OCI-LY1 (cell line): ENCODE results near the gene ZNF3.

ENCODE experiments used
- H2AFZ ChIP-seq: fragments of 200-600 bp; sonication (generic), shearing (Covaris generic); 2 replicates; pipeline ENCODE4 v1.6.0; 2014; ENCODE audit warnings: antibody characterized with exemption, mild to moderate bottlenecking, low read length
- H3F3A ChIP-seq: fragments of 200-600 bp; sonication (generic), shearing (Covaris generic); 2 replicates; pipeline ENCODE4 v1.6.0; 2014; ENCODE audit warnings: mild to moderate bottlenecking, antibody characterized with exemption, low read length, moderate library complexity; ENCODE audit not compliant: insufficient read depth
- H3K27ac ChIP-seq: fragments of 200-600 bp; sonication (generic); 2 replicates; pipeline ENCODE4 v1.5.1; 2014; ENCODE audit warnings: low read length, mixed run types, mild to moderate bottlenecking, low read depth; ENCODE audit not compliant: poor library complexity, severe bottlenecking
- H3K27me3 ChIP-seq: fragments of 200-600 bp; sonication (generic); 2 replicates; pipeline ENCODE4 v1.6.0; 2014; ENCODE audit warnings: antibody characterized with exemption, mild to moderate bottlenecking, low read length, moderate library complexity; ENCODE audit not compliant: insufficient read depth
- H3K36me3 ChIP-seq: fragments of 200-600 bp; sonication (generic); 2 replicates; pipeline ENCODE4 v1.6.1; 2014; ENCODE audit warnings: mild to moderate bottlenecking, antibody characterized with exemption, low read length, moderate library complexity, mixed read lengths; ENCODE audit not compliant: insufficient read depth
- H3K4me1 ChIP-seq: fragments of 200-600 bp; sonication (generic); 2 replicates; pipeline ENCODE4 v1.5.1; 2014; ENCODE audit warnings: mild to moderate bottlenecking, low read length, moderate library complexity; ENCODE audit not compliant: insufficient read depth, severe bottlenecking
- H3K4me2 ChIP-seq: fragments of 200-600 bp; sonication (generic), shearing (Covaris generic); 2 replicates; pipeline ENCODE4 v1.6.1; 2014; ENCODE audit warnings: low read length
- H3K4me3 ChIP-seq: fragments of 200-600 bp; sonication (generic); 2 replicates; pipeline ENCODE4 v1.5.1; 2014; ENCODE audit warnings: low read length, low read depth, mild to moderate bottlenecking, mixed read lengths; ENCODE audit not compliant: poor library complexity, severe bottlenecking
- H3K79me2 ChIP-seq: fragments of 200-600 bp; shearing (Covaris generic); 2 replicates; pipeline ENCODE4 v1.6.1; 2016; ENCODE audit warnings: mixed run types, low read length, mixed read lengths; ENCODE audit not compliant: insufficient read depth
- H3K9ac ChIP-seq: fragments of 200-600 bp; sonication (generic), shearing (Covaris generic); 2 replicates; pipeline ENCODE4 v1.6.1; 2014; ENCODE audit warnings: mild to moderate bottlenecking, low read length, mixed read lengths
- H3K9me2 ChIP-seq: fragments of 200-600 bp; sonication (generic), shearing (Covaris generic); 2 replicates; pipeline ENCODE4 v1.6.1; 2014; ENCODE audit warnings: low read depth, mild to moderate bottlenecking, low read length, mixed read lengths
- H3K9me3 ChIP-seq: fragments of 200-600 bp; shearing (Covaris generic); 2 replicates; pipeline ENCODE4 v1.6.1; 2014; ENCODE audit warnings: low read length, mixed read lengths
- H4K20me1 ChIP-seq: fragments of 200-600 bp; sonication (generic), shearing (Covaris generic); 2 replicates; pipeline ENCODE4 v1.6.0; 2016; ENCODE audit warnings: mild to moderate bottlenecking, low read length; ENCODE audit not compliant: insufficient read depth
- EZH2 ChIP-seq: fragments of 200-600 bp; sonication (generic), shearing (Covaris generic); IDR thresholded peaks from 2 replicates; pipeline ENCODE4 v1.8.0; 2017; ENCODE audit warnings: borderline replicate concordance, mixed run types, mild to moderate bottlenecking, antibody characterized with exemption, low read length, moderate library complexity, mixed read lengths
- TF ChIP-seq, protein P1 (sequence below): fragments of 200-600 bp; sonication (generic), shearing (Covaris generic); IDR thresholded peaks from 2 replicates; pipeline ENCODE4 v1.5.1; 2017; ENCODE audit warnings: mild to moderate bottlenecking, antibody characterized with exemption, low read length, moderate library complexity, mixed read lengths

The ZNF3 gene

DNA sequence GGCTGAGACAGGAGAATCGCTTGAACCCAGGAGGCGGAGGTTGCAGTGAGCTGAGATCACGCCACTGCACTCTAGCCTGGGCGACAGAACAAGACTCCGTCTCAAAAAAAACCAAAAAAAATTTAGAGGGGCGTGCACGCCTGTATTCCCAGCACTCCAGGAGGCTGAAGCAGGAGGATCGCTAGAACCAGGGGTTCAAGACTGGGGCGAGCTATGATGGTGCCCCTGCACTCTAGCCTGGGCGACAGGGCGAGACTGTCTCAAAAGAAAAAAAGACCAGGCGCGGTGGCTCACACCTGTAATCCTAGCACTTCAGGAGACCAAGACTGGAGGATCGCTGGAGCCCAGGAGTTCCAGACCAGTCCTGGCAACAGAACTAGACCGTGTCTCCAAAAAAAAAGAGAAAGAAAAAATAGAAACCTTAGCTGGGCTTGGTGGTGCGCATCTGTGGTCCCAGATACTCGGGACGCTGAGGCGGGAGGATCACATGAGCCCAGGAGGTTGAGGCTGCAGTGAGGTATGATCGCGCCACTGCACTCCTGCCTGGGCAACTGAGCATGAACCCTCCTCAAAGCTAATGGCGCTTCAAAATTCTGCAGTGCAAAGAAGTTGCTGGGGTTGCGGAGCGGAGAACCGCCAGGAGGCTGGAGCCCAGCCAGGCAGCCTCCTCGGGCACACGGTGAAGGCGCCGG, 44.9 kb upstream of the ZNF3 start:
- no peaks in the 10 kb centered on the region for H3F3A ChIP-seq
- peak overlapping the region; percentile 94 for H3K27ac ChIP-seq
- no peak for TF ChIP-seq EZH2
- TF ChIP-seq, protein P1, sequence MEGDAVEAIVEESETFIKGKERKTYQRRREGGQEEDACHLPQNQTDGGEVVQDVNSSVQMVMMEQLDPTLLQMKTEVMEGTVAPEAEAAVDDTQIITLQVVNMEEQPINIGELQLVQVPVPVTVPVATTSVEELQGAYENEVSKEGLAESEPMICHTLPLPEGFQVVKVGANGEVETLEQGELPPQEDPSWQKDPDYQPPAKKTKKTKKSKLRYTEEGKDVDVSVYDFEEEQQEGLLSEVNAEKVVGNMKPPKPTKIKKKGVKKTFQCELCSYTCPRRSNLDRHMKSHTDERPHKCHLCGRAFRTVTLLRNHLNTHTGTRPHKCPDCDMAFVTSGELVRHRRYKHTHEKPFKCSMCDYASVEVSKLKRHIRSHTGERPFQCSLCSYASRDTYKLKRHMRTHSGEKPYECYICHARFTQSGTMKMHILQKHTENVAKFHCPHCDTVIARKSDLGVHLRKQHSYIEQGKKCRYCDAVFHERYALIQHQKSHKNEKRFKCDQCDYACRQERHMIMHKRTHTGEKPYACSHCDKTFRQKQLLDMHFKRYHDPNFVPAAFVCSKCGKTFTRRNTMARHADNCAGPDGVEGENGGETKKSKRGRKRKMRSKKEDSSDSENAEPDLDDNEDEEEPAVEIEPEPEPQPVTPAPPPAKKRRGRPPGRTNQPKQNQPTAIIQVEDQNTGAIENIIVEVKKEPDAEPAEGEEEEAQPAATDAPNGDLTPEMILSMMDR, result no peak
- H3K4me1 ChIP-seq, result peaks cover 43% of the 10 kb centered on the region
- H3K9me3 ChIP-seq, result no peaks in the 10 kb centered on the region
- no peaks in the 10 kb centered on the region for H3K79me2 ChIP-seq
- H3K9ac ChIP-seq, result peak overlapping the region; percentile 84
- peaks cover 18% of the 10 kb centered on the region; the same call in 1 of the 2 replicates for H3K36me3 ChIP-seq
- H2AFZ ChIP-seq, result no peak overlapping the region
- no peaks in the 10 kb centered on the region for H3K9me2 ChIP-seq
- H3K27me3 ChIP-seq, result no peaks in the 10 kb centered on the region
- peak overlapping the region; percentile 70 for H3K4me3 ChIP-seq
- H3K4me2 ChIP-seq, result peak overlapping the region; percentile 70
- H4K20me1 ChIP-seq, result no peaks in the 10 kb centered on the region

DNA sequence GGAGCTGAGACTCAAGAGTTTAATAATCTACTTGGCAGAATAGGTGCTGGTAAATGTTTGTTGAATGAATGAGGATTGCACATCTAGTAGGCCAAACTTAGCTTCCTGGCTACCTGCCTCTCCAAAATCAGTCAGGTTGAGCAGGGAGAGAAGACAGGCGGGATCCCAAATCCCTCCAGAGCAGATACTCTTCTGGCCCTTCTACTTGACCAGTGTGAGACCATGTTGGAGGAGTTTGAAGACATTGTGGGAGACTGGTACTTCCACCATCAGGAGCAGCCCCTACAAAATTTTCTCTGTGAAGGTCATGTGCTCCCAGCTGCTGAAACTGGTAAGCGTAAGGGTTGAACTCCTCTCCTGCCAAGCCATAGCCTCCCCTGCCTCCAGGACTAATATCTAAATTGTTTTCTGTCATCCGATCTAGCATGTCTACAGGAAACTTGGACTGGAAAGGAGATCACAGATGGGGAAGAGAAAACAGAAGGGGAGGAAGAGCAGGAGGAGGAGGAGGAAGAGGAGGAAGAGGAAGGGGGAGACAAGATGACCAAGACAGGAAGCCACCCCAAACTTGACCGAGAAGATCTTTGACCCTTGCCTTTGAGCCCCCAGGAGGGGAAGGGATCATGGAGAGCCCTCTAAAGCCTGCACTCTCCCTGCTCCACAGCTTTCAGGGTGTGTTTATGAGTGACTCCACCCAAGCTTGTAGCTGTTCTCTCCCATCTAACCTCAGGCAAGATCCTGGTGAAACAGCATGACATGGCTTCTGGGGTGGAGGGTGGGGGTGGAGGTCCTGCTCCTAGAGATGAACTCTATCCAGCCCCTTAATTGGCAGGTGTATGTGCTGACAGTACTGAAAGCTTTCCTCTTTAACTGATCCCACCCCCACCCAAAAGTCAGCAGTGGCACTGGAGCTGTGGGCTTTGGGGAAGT, 43.0 kb upstream of the ZNF3 start:
- Histone ChIP-seq H3K4me1 (peaks cover 48% of the 10 kb centered on the region), H3K79me2 (no peaks in the 10 kb centered on the region), H3K36me3 (peaks cover 18% of the 10 kb centered on the region; the same call in 1 of the 2 replicates), H3K27ac (peak overlapping the region; percentile 65), H3K9me3 (no peaks in the 10 kb centered on the region), H3K27me3 (no peaks in the 10 kb centered on the region), H3K4me3 (peak overlapping the region; percentile 70), H3K9me2 (no peaks in the 10 kb centered on the region), H4K20me1 (no peaks in the 10 kb centered on the region), H2AFZ (no peak overlapping the region), H3K4me2 (peak overlapping the region; percentile 32), H3K9ac (peak overlapping the region; percentile 24; the same call in 1 of the 2 replicates), H3F3A (no peaks in the 10 kb centered on the region)
- TF ChIP-seq, protein P1, result no peak
- no peak for TF ChIP-seq EZH2

DNA sequence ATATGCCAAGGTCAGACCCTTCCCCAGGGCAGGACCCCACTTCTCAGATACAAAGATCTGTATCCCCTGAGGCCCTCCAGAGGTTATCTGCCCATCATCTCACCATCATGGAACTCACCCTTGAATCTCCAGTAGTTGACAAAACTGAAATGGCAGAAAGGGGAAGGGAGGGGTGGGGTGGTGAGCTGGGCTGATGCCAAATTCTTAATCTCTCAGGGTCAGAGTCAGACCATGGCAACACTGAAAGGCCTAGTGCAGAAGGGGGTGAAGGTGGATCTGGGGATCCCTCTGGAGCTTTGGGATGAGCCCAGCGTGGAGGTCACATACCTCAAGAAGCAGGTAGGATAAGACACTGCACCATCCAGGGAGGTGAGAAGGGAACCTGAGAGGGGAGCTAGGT, 41.0 kb upstream of the ZNF3 start:
- Histone ChIP-seq H3K4me3 (no peak overlapping the region), H3K9me3 (no peaks in the 10 kb centered on the region), H4K20me1 (no peaks in the 10 kb centered on the region), H2AFZ (no peak overlapping the region), H3K27ac (peak overlapping the region; percentile 35), H3K4me1 (peaks cover 47% of the 10 kb centered on the region), H3K36me3 (peaks cover 18% of the 10 kb centered on the region; the same call in 1 of the 2 replicates), H3K9ac (no peak overlapping the region; the same call in 1 of the 2 replicates), H3K79me2 (no peaks in the 10 kb centered on the region), H3F3A (no peaks in the 10 kb centered on the region), H3K9me2 (no peaks in the 10 kb centered on the region), H3K27me3 (no peaks in the 10 kb centered on the region), H3K4me2 (peak overlapping the region; percentile 2; the same call in 1 of the 2 replicates)
- TF ChIP-seq EZH2, result no peak
- TF ChIP-seq, protein P1, result no peak
